ENCODE results near the gene ZNF622.

DNA sequence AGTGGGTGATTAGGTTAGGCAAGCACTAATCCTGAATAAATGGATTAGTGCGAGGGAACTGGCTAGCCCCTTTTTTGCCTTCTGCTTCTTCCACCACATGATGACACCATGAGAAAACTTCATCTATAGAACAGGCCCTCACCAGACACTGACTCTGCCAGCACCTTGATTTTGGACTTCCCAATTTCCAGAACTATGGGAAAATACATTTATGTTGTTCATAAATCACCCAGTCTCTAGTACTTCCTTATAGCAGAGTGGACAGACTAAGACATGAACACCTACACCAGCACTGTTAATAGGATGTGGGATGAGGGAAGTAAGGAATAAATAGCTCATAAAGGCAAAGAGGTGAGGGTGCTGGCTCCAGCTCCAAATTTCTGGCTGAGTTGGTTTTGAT is 1.4 kb downstream of the ZNF622 start:
- no peak for TF ChIP-seq GATA2 (IDR thresholded peaks at IDR 0.05; ENCODE audit: low read depth, low read length)
- TF ChIP-seq GATA3 (IDR thresholded peaks at IDR 0.05; ENCODE audit: low read depth, low read length): no peak

All from SH-SY5Y (cell line).